MCF 10A (cell line): Measurements from ENCODE around the gene ETNK2. TPM values are rescaled to one million over a fixed set of nuclear protein-coding genes. Genes with fewer than 3 reads are reported as not detected.

Experiments used
- BruUV-seq: library from RNA; stranded (reverse); fragments of 400-500 nt; replicated peaks from 2 replicates; lab custom pipeline; 2021; lab: Mats Ljungman, UMichigan
- CTCF ChIA-PET: fragments of 300-600 bp; sonication (Branson Sonifier 250); formaldehyde crosslinking; extraction: SDS; loops from one replicate; lab custom pipeline; 2021; ENCODE audit warnings: antibody characterized with exemption, inconsistent platforms; lab: Yijun Ruan, JAX
- POLR2A ChIA-PET: fragments of 300-600, 350-650 bp; sonication (Branson Sonifier 250); formaldehyde crosslinking; extraction: SDS; loops from one replicate; lab custom pipeline; 2020; ENCODE audit warnings: antibody characterized with exemption, inconsistent platforms; lab: Yijun Ruan, JAX
- DNase-seq: peaks from one replicate; pipeline ENCODE4 v3.0.0-alpha.2; 2018; ENCODE audit not compliant: unreplicated experiment
- H3K27ac Mint-ChIP-seq: one replicate; pipeline ENCODE4 v1.8.0; 2022; ENCODE audit warnings: mild to moderate bottlenecking, low read depth, mixed read lengths; ENCODE audit not compliant: unreplicated experiment
- H3K27me3 Mint-ChIP-seq: one replicate; pipeline ENCODE4 v1.8.0; 2022; ENCODE audit warnings: mixed read lengths; ENCODE audit not compliant: insufficient read depth, unreplicated experiment
- H3K36me3 Mint-ChIP-seq: one replicate; pipeline ENCODE4 v1.8.0; 2022; ENCODE audit warnings: mild to moderate bottlenecking, moderate library complexity, mixed read lengths; ENCODE audit not compliant: insufficient read depth, unreplicated experiment
- H3K4me1 Mint-ChIP-seq: one replicate; pipeline ENCODE4 v1.8.0; 2022; ENCODE audit warnings: mixed read lengths; ENCODE audit not compliant: insufficient read depth, unreplicated experiment
- H3K4me3 Mint-ChIP-seq: one replicate; pipeline ENCODE4 v1.8.0; 2022; ENCODE audit warnings: mild to moderate bottlenecking, moderate library complexity, mixed read lengths; ENCODE audit not compliant: unreplicated experiment
- H3K9me3 Mint-ChIP-seq: one replicate; pipeline ENCODE4 v1.8.0; 2022; ENCODE audit warnings: mixed read lengths; ENCODE audit not compliant: unreplicated experiment
- intact Hi-C: fragments of 100-400 bp; cut with micrococcal nuclease; formaldehyde crosslinking; loops from 2 replicates; pipeline ENCODE4 v1.14.1; 2022
- total RNA-seq: library from RNA; stranded (reverse); gene quantifications from 2 replicates; pipeline ENCODE4 v1.2.3, GENCODE V29; 2022
- TF ChIP-seq, protein P1 (sequence below): fragments of 200-600 bp; IDR thresholded peaks from one replicate; pipeline ENCODE4 v1.8.0; 2022; ENCODE audit warnings: antibody characterized with exemption, mild to moderate bottlenecking; ENCODE audit not compliant: unreplicated experiment

The ETNK2 gene
- total RNA-seq, 1 experiment from 2014 or later, result 9.5 TPM

DNA sequence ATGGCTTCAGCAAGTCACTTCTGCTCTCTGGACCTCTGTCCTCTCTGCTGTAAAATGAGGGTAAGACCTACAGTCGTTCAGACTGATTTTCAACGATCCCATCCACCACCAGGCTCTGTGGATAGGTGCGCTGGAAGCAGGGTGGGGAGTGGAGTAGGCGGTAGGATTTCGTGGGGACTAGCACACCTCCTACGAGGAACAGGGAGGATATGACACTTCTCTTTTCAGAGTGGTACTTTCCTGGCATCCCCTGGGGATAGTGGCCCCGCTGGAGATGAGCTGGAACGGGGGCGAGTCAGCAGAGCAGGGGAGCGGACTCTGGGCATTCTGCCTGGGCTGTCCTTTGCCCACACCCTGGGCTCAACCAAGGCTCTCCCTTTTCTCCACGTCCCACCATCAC, 17.7 kb downstream of the ETNK2 start:
- no peaks in the 10 kb centered on the region for H3K27me3 Mint-ChIP-seq
- DNase-seq, result no peak
- TF ChIP-seq, protein P1, sequence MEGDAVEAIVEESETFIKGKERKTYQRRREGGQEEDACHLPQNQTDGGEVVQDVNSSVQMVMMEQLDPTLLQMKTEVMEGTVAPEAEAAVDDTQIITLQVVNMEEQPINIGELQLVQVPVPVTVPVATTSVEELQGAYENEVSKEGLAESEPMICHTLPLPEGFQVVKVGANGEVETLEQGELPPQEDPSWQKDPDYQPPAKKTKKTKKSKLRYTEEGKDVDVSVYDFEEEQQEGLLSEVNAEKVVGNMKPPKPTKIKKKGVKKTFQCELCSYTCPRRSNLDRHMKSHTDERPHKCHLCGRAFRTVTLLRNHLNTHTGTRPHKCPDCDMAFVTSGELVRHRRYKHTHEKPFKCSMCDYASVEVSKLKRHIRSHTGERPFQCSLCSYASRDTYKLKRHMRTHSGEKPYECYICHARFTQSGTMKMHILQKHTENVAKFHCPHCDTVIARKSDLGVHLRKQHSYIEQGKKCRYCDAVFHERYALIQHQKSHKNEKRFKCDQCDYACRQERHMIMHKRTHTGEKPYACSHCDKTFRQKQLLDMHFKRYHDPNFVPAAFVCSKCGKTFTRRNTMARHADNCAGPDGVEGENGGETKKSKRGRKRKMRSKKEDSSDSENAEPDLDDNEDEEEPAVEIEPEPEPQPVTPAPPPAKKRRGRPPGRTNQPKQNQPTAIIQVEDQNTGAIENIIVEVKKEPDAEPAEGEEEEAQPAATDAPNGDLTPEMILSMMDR, result no peak
- H3K9me3 Mint-ChIP-seq, result no peaks in the 10 kb centered on the region
- H3K4me3 Mint-ChIP-seq, result no peak overlapping the region
- intact Hi-C loops, result no loop called here
- ChIA-PET POLR2A (interaction anchor here (7.5 kb wide), 1 partner anchor 272 kb away, joined by 174 read pairs; the partner anchor contains the start of gene SNRPE), CTCF (interaction anchor here (0.5 to 16.6 kb wide), 6 partner anchors 28 to 274 kb away, joined by 3 to 452 read pairs (median 5); no protein-coding TSS in a partner anchor)
- H3K4me1 Mint-ChIP-seq, result peaks cover 35% of the 10 kb centered on the region
- H3K36me3 Mint-ChIP-seq, result peaks cover 54% of the 10 kb centered on the region
- BruUV-seq, result no TSS peak
- no peak overlapping the region for H3K27ac Mint-ChIP-seq

DNA sequence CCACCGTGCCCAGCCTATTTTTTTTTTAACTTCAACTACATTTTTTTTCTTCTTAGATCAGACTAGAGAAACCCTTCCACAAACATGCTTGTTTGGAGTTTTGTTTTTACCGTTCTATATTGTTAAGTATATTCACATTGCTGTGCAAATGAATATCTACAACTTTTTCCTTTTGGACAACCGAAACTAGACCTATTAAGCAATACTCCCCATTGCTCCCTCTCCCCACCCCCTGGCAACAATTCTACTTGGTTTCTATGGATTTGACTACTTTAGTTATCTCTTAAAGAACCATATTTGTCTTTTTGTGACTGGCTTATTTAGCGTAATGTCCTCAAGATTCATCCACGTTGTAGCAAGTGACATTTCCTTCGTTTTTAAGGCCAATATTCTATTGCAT, 19.1 kb downstream of the ETNK2 start:
- ChIA-PET CTCF (interaction anchor here (0.6 to 16.6 kb wide), 8 partner anchors 9 to 303 kb away, joined by 3 to 452 read pairs (median 3); partner anchors contain the start of genes SNRPE and SOX13), POLR2A (interaction anchor here (0.6 to 7.5 kb wide), 5 partner anchors 15 to 349 kb away, joined by 3 to 174 read pairs (median 4); partner anchors contain the start of genes ETNK2 and SNRPE)
- Mint-ChIP-seq H3K27ac (no peak overlapping the region), H3K36me3 (peaks cover 56% of the 10 kb centered on the region), H3K4me1 (peaks cover 48% of the 10 kb centered on the region), H3K9me3 (no peaks in the 10 kb centered on the region), H3K4me3 (no peak overlapping the region), H3K27me3 (no peaks in the 10 kb centered on the region)
- no TSS peak for BruUV-seq
- DNase-seq, result no peak
- TF ChIP-seq, protein P1, result no peak
- intact Hi-C loops, result no loop called here

DNA sequence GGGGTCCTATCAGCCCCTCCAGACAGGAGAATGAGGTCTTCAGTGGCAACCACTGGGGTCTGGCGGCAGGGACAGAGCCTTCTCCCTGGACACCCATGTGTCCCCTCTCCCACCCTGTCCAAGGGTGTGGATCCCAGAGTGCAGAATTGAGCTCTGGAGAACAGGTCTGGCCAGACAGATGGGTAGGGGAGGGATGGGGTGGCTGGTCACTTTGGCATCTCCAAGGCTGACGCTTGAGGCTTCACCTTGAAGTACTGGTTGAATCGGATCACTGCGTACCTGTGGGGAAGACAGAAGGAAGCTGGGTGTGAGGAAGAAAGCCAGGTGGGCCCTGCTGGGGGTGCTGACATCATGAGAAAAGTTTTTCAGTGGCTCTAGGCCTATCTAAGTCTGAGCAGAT, 19.9 kb downstream of the ETNK2 start:
- BruUV-seq, result no TSS peak
- ChIA-PET POLR2A (interaction anchor here (0.6 to 8.3 kb wide), 7 partner anchors 13 to 349 kb away, joined by 3 to 174 read pairs (median 4); partner anchors contain the start of genes ETNK2 and SNRPE), CTCF (interaction anchor here (0.5 to 16.6 kb wide), 13 partner anchors 7 to 304 kb away, joined by 3 to 452 read pairs (median 10); partner anchors contain the start of genes ETNK2, SNRPE and SOX13)
- peaks cover 54% of the 10 kb centered on the region for H3K36me3 Mint-ChIP-seq
- H3K4me3 Mint-ChIP-seq, result no peak overlapping the region
- intact Hi-C loops, result no loop called here
- peaks cover 55% of the 10 kb centered on the region for H3K4me1 Mint-ChIP-seq
- peak overlapping the region; percentile 93 for H3K27ac Mint-ChIP-seq
- no peak for DNase-seq
- TF ChIP-seq, protein P1, result no peak
- no peaks in the 10 kb centered on the region for H3K9me3 Mint-ChIP-seq
- no peaks in the 10 kb centered on the region for H3K27me3 Mint-ChIP-seq

DNA sequence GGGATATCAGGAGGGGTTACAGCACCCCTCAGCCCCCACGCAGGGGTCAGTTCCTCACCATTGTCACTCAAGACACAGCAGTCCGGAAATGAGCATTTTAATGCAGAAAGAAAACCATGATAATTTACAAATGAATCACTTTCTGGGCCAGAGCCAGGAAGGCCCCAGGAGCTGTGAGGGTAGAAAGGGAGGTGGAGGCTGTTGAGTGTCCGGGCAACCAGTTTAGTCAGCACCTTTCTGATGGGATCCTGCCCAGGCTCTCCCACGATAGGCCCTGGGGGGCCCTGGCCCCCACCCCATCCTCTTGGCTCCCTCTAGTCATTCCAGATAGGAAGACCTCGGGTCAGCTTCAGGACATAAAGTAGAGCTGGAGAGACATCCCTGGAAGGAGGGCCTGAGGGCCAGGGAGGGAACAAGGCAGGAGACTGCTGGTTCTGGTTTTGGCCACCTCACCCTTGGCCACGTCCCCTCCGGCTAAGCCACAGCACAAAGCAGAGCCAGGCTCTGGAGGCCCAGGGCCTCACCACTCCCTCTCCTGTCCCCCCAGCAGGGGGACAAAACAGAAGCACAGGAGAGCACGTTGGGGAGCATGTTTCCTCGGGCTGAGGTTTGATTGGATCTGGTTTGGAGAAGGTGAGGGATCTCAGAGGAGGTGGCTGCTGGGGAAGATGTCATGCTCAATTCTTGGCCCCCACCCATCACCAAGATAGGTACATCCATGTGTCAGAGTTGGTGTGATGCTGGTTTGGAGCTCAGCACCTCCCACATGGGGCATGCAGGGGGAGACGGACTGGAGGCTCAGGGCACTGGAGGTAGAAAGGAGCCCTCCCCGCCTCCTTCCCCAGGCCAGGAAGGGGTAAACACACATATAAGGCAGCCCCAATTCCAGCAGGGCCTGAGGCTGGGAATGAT, 20.6 kb downstream of the ETNK2 start:
- Mint-ChIP-seq H3K36me3 (peaks cover 48% of the 10 kb centered on the region), H3K4me1 (peaks cover 58% of the 10 kb centered on the region), H3K4me3 (peak overlapping the region; percentile 27), H3K9me3 (no peaks in the 10 kb centered on the region), H3K27ac (peak overlapping the region; percentile 93), H3K27me3 (no peaks in the 10 kb centered on the region)
- DNase-seq, result peak; percentile 99
- intact Hi-C loops, result no loop called here
- ChIA-PET POLR2A (interaction anchor here (0.8 to 8.3 kb wide), 15 partner anchors 12 to 269 kb away, joined by 3 to 174 read pairs (median 4); partner anchors contain the start of genes ETNK2, SNRPE and SOX13), CTCF (interaction anchor here (0.6 to 16.6 kb wide), 13 partner anchors 8 to 280 kb away, joined by 3 to 452 read pairs (median 10); partner anchors contain the start of genes ETNK2, SNRPE and SOX13)
- TF ChIP-seq, protein P1, result no peak
- no TSS peak for BruUV-seq
